GM12865 (cell line): ENCODE measurements around the gene AOPEP.

ENCODE experiments used
- DNase-seq: peaks from one replicate; pipeline ENCODE4 v3.0.0; 2010; ENCODE audit warnings: low read depth
- H3K4me3 ChIP-seq: 2 replicates; pipeline ENCODE4 v1.5.1; 2011; ENCODE audit warnings: mild to moderate bottlenecking, low read depth, low read length, control low read depth
- TF ChIP-seq, protein P1 (sequence below): IDR thresholded peaks from 2 replicates; pipeline ENCODE4 v1.5.1; 2011; ENCODE audit warnings: low read length, control low read depth, low read depth, inconsistent platforms; ENCODE audit not compliant: insufficient read depth; ENCODE audit errors: missing control alignments

The AOPEP gene

GRCh38 chr9:94907264-94907936 is 180.9 kb downstream of the AOPEP start:
- H3K4me3 ChIP-seq: no peak overlapping the region
- DNase-seq: no peak

DNA sequence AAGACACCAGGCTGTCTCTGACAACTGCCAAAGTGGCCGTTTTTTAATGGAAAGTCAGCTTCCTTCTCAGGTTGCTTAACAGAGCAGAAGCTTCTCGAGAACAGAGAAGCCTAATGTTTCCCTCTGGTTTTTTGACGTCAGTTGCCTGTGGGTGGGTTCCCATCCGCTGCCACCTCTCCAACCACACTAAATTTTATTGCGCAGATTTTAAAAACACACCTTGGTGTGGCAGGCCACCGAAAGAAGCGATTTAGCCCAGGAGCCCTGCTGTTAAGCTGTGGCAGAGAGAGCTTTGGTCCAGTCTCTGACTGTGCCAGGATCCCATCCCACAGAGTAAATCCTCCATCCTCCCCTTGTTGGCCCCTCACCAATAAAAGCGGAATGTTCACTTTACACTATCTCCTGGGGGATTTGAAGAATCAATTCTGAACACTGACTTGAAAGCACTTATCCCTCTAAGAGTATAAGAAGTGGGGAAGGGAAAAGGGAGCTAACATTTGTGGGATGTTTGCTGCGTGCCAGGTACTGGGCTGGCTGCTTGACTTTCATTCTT is 181.6 kb downstream of the AOPEP start:
- DNase-seq: no peak
- TF ChIP-seq, protein P1, sequence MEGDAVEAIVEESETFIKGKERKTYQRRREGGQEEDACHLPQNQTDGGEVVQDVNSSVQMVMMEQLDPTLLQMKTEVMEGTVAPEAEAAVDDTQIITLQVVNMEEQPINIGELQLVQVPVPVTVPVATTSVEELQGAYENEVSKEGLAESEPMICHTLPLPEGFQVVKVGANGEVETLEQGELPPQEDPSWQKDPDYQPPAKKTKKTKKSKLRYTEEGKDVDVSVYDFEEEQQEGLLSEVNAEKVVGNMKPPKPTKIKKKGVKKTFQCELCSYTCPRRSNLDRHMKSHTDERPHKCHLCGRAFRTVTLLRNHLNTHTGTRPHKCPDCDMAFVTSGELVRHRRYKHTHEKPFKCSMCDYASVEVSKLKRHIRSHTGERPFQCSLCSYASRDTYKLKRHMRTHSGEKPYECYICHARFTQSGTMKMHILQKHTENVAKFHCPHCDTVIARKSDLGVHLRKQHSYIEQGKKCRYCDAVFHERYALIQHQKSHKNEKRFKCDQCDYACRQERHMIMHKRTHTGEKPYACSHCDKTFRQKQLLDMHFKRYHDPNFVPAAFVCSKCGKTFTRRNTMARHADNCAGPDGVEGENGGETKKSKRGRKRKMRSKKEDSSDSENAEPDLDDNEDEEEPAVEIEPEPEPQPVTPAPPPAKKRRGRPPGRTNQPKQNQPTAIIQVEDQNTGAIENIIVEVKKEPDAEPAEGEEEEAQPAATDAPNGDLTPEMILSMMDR: no peak
- no peak overlapping the region for H3K4me3 ChIP-seq

More at GRCh38 chr9:94907264-94907936, 180.9 kb downstream of the AOPEP start:
- TF ChIP-seq, protein P1: no peak

- no peak for DNase-seq
- TF ChIP-seq, protein P1: no peak
- no peak overlapping the region for H3K4me3 ChIP-seq
Measured at GRCh38 chr9:94908583-94909249, 182.2 kb downstream of the AOPEP start.

GRCh38 chr9:94909250-94909894 is 182.9 kb downstream of the AOPEP start:
- TF ChIP-seq, protein P1: no peak
- no peak for DNase-seq
- H3K4me3 ChIP-seq: no peak overlapping the region

- TF ChIP-seq, protein P1: no peak
- no peak for DNase-seq
Measured at GRCh38 chr9:94909965-94910730, 183.6 kb downstream of the AOPEP start.

GRCh38 chr9:94911211-94911610 is 184.7 kb downstream of the AOPEP start:
- TF ChIP-seq, protein P1: no peak
- DNase-seq: no peak
- no peak overlapping the region for H3K4me3 ChIP-seq

More at GRCh38 chr9:94909965-94910730, 183.6 kb downstream of the AOPEP start:
- H3K4me3 ChIP-seq: no peak overlapping the region
